ENCODE results near the gene TSPAN3.

DNA sequence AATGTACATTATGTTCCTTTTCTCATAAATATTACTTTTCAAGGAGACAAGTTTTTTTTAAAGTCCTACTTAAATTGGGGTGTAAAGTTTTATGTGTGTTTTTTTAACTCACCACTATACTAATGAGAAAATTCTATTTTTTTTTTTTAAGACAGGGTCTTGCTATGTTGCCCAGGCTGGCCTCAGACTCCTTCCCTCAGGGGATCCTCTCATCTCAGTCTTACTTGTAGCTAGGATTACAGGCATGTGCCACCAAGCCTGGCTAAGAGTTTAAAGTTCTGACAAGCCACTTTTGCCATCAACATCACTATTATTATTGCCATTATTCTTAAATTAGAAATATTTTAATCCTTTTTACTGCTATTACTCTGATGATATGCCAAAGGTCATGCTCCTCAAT is 7.7 kb downstream of the TSPAN3 start:
- TF ChIP-seq E2F4 (IDR thresholded peaks at IDR 0.05; ENCODE audit: low read depth, low read length) (no peak), CTCF (IDR thresholded peaks at IDR 0.05 in 2 of 3, conservative IDR thresholded peaks at IDR 0.05 in 1 of 3; ENCODE audit: control insufficient read depth in 2 of 3, extremely low read depth in 1 of 3, insufficient read depth in 1 of 3, low read depth in 3 of 3, low read length in 3 of 3) (no peak), NR2C2 (IDR thresholded peaks at IDR 0.05; ENCODE audit: borderline replicate concordance, control insufficient read depth, insufficient read length, low read depth) (no peak), SREBF2 (IDR thresholded peaks at IDR 0.05; ENCODE audit: low read length) (no peak), JUND (IDR thresholded peaks at IDR 0.05; ENCODE audit: low read depth, low read length) (no peak), EP300 (IDR thresholded peaks at IDR 0.05; ENCODE audit: borderline replicate concordance in 1 of 2, control insufficient read depth in 1 of 2, low read depth in 2 of 2, low read length in 2 of 2) (no peak), POLR2AphosphoS5 (IDR thresholded peaks at IDR 0.05; ENCODE audit: low read length) (no peak), RAD21 (IDR thresholded peaks at IDR 0.05; ENCODE audit: insufficient read depth, low read depth, low read length) (no peak), TCF12 (IDR thresholded peaks at IDR 0.05; ENCODE audit: low read depth, low read length) (no peak)
